ENCODE results near the gene SNX12. TPM values are rescaled to one million over a fixed set of nuclear protein-coding genes. Genes with fewer than 3 reads are reported as not detected.
A peak's percentile ranks its signal among the peaks of the same experiment; 100 is the strongest.
"Not testable (repeated sequence)": the region's sequence is repeated elsewhere in the genome, so short reads cannot be mapped to it uniquely, and the experiment has no call there.

SNX12 gene
- total and polyA plus RNA-seq, 2 experiments from 2014 or later: 10.4 to 76.1 TPM

DNA sequence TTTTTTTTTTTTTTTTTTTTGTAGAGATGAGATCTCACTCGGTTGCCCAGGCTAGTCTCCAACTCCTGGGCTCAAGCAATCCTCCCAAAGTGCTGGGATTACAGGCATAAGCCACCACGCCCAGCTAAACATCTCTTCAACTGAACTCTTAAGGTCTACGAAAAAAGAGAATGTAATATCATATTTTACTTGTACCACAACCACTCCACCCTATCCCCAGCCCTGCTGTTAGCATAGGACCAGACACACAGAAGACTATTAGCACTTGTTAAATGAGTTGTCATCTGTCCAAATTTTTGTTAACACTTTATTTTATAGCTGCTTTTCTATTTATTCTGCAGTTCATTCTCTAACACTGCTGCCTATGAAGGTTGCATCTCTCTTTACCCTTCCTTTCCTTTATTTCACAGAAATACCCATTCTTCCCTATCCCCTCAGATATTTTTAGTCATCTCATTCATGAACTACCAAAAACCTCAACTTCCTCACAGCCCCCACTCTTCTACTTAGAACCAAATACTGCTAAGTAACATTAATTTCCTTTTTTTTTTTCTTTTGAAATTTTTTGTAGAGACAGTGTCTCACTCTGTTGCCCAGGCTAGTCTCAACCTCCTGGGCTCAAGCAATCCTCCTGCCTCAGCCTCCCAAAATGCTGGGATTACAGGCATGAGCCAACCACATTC, 10.1 kb downstream of the SNX12 start:
- 71 to 72% methylated on average over 3 of the region's 3 CpGs for WGBS, 2 experiments (ENCODE audit: low coverage in 1 of 2, low lambda C conversion rate in 2 of 2, missing lambda C conversion rate in 2 of 2)
- TF ChIP-seq EZH2 (IDR thresholded peaks at IDR 0.05; ENCODE audit: insufficient read depth, poor library complexity, severe bottlenecking) (no peak), EZH2phosphoT487 (IDR thresholded peaks at IDR 0.05; ENCODE audit: insufficient read depth, low read depth) (no peak)
- Histone ChIP-seq H3K9me3 (ENCODE audit: low read depth) (no peaks in the 10 kb centered on the region), H3F3A (ENCODE audit: insufficient read depth) (peaks cover 6% of the 10 kb centered on the region; the same call in 1 of the 2 replicates), H3K36me3 (ENCODE audit: low read depth) (no peaks in the 10 kb centered on the region; the same call in 1 of the 2 replicates), H3K79me2 (ENCODE audit: insufficient read depth) (peaks cover 11% of the 10 kb centered on the region), H3K4me3 (no peak overlapping the region), H4K20me1 (ENCODE audit: insufficient read depth) (no peaks in the 10 kb centered on the region), H3K4me1 (ENCODE audit: insufficient read depth) (peaks cover 12% of the 10 kb centered on the region), H3K27me3 (replicated peaks; ENCODE audit: insufficient read depth) (no peaks in the 10 kb centered on the region), H3K9ac (no peak overlapping the region), H3K4me2 (ENCODE audit: unreplicated experiment) (no peak overlapping the region), H3K27ac (0 out of 2 replicates have a peak overlapping the region, but pooled peaks have one; percentile 84), H3K9me2 (ENCODE audit: insufficient read depth) (no peaks in the 10 kb centered on the region), H2AFZ (no peak overlapping the region)
- in situ Hi-C loops (cut with MboI): no loop called here
- DNase-seq: no peak

DNA sequence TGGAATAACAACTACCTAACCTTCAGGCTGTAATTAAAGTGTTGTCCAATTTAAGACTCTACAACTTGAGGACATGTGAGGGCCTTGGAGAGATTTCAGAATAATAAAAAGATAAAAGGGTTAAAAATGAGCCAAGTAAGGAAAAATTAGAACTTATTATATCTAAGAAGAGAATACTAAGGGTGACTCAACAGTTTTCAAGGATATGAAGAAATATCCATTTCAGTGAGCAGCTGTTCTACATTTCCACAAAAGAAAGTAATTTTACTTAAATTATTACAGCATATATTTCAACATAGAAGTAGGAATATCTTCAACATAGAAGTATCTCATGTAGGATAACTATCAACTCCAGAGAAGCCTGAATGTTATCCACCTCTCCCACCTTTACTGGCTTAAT, 11.3 kb downstream of the SNX12 start:
- Histone ChIP-seq H3K27ac (peak overlapping the region; percentile 84), H3K9ac (peak overlapping the region; percentile 30), H4K20me1 (ENCODE audit: insufficient read depth) (no peaks in the 10 kb centered on the region), H3F3A (ENCODE audit: insufficient read depth) (peaks cover 6% of the 10 kb centered on the region; the same call in 1 of the 2 replicates), H3K9me2 (ENCODE audit: insufficient read depth) (no peaks in the 10 kb centered on the region), H3K27me3 (replicated peaks; ENCODE audit: insufficient read depth) (no peaks in the 10 kb centered on the region), H3K9me3 (ENCODE audit: low read depth) (no peaks in the 10 kb centered on the region), H3K79me2 (ENCODE audit: insufficient read depth) (peaks cover 6% of the 10 kb centered on the region), H2AFZ (no peak overlapping the region), H3K4me1 (ENCODE audit: insufficient read depth) (peaks cover 12% of the 10 kb centered on the region), H3K36me3 (ENCODE audit: low read depth) (no peaks in the 10 kb centered on the region), H3K4me2 (ENCODE audit: unreplicated experiment) (no peak overlapping the region), H3K4me3 (no peak overlapping the region)
- TF ChIP-seq EZH2phosphoT487 (IDR thresholded peaks at IDR 0.05; ENCODE audit: insufficient read depth, low read depth) (no peak), EZH2 (IDR thresholded peaks at IDR 0.05; ENCODE audit: insufficient read depth, poor library complexity, severe bottlenecking) (no peak)
- peak; percentile 62 for DNase-seq
- in situ Hi-C loops (cut with MboI): no loop called here

DNA sequence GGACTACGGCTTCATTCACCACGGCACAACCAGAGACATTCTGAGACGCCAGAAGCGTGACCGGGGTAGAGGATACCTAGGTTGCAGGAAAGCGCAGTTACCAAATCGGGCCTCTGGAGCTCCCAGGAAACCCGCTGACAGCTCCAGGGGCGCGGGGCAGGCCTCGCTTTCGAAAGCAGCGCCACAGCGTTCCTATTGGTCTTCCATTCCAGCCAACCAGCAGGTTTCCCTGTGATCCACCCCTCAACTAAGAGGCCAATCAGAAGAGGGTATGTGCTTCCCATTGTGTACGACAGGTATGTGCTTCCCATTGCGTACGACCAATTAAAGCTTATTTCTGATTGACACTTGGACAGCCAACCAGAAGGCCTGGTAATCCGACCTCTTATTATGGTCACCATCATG, 14.9 kb downstream of the SNX12 start:
- no peak overlapping the region for H2AFZ ChIP-seq

DNA sequence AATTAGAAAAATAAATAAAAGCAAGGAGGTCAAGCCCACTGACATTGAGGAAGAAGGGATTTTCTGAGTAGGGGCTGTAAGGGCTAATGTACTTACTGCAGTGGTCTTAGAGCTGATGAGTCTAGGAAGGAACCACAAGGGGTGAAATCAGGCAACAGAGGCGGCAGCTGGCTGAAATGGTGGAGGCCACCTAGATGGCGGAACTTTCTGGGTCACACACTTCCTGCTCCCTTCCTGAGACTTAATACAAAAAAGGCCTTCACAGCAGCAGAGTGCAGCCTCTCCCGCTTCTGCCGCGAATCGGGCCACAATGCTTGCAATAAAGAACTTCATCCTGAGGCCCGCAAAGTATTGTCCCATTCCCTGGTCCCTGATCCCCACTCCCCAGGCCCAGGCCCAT, 15.4 kb downstream of the SNX12 start:
- WGBS, 2 experiments (ENCODE audit: low coverage in 1 of 2, low lambda C conversion rate in 2 of 2, missing lambda C conversion rate in 2 of 2): 73 to 75% methylated on average over 7 of the region's 7 CpGs
- Histone ChIP-seq H2AFZ (no peak overlapping the region), H3K9ac (no peak overlapping the region), H3K27ac (no peak overlapping the region), H3K27me3 (replicated peaks; ENCODE audit: insufficient read depth) (no peaks in the 10 kb centered on the region), H3F3A (ENCODE audit: insufficient read depth) (peaks cover 6% of the 10 kb centered on the region; the same call in 1 of the 2 replicates), H4K20me1 (ENCODE audit: insufficient read depth) (no peaks in the 10 kb centered on the region), H3K4me1 (ENCODE audit: insufficient read depth) (peaks cover 12% of the 10 kb centered on the region), H3K9me2 (ENCODE audit: insufficient read depth) (no peaks in the 10 kb centered on the region), H3K36me3 (ENCODE audit: low read depth) (no peaks in the 10 kb centered on the region; the same call in 1 of the 2 replicates), H3K9me3 (ENCODE audit: low read depth) (no peaks in the 10 kb centered on the region), H3K79me2 (ENCODE audit: insufficient read depth) (peaks cover 6% of the 10 kb centered on the region), H3K4me2 (ENCODE audit: unreplicated experiment) (no peak overlapping the region), H3K4me3 (no peak overlapping the region)
- TF ChIP-seq EZH2phosphoT487 (IDR thresholded peaks at IDR 0.05; ENCODE audit: insufficient read depth, low read depth): no peak
- in situ Hi-C loops (cut with MboI): no loop called here
- no peak for DNase-seq

More for the DNA sequence above, 14.9 kb downstream of the SNX12 start:
- TF ChIP-seq EZH2phosphoT487 (IDR thresholded peaks at IDR 0.05; ENCODE audit: insufficient read depth, low read depth) (no peak), EZH2 (IDR thresholded peaks at IDR 0.05; ENCODE audit: insufficient read depth, poor library complexity, severe bottlenecking) (no peak)
- Histone ChIP-seq H3K4me1 (ENCODE audit: insufficient read depth) (peaks cover 12% of the 10 kb centered on the region), H3K27ac (no peak overlapping the region), H3K4me2 (ENCODE audit: unreplicated experiment) (no peak overlapping the region), H3K79me2 (ENCODE audit: insufficient read depth) (peaks cover 6% of the 10 kb centered on the region), H3K27me3 (replicated peaks; ENCODE audit: insufficient read depth) (no peaks in the 10 kb centered on the region), H3K4me3 (no peak overlapping the region), H3F3A (ENCODE audit: insufficient read depth) (peaks cover 6% of the 10 kb centered on the region; the same call in 1 of the 2 replicates), H3K9me2 (ENCODE audit: insufficient read depth) (no peaks in the 10 kb centered on the region), H3K9me3 (ENCODE audit: low read depth) (no peaks in the 10 kb centered on the region), H4K20me1 (ENCODE audit: insufficient read depth) (no peaks in the 10 kb centered on the region), H3K9ac (no peak overlapping the region), H3K36me3 (ENCODE audit: low read depth) (no peaks in the 10 kb centered on the region; the same call in 1 of the 2 replicates)
- WGBS, 2 experiments (ENCODE audit: low coverage in 1 of 2, low lambda C conversion rate in 2 of 2, missing lambda C conversion rate in 2 of 2): 95 to 97% methylated on average over 10 to 12 of the region's 18 CpGs
- DNase-seq: no peak
- in situ Hi-C loops (cut with MboI): no loop called here

DNA sequence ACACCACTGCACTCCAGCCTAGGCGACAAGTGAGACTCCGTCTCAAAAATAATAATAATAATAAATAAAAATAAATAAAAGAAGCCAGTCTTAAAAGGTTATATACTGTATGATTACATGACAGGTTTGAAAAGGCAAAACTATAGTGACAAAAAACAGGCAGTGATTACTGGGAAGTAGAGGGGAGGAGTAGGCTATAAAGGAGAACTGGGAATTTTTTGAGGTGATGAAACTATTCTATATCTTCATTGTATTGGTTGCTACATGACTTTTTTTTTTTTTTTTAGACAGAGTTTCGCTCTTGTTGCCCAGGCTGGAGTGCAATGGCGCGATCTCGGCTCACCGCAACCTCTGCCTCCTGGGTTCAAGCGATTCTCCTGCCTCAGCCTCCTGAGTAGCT, 20.2 kb downstream of the SNX12 start:
- H3K9me2 ChIP-seq (ENCODE audit: insufficient read depth); H3K4me3 ChIP-seq; H3F3A ChIP-seq (ENCODE audit: insufficient read depth); H3K4me2 ChIP-seq (ENCODE audit: unreplicated experiment); H3K27ac ChIP-seq; H3K9me3 ChIP-seq (ENCODE audit: low read depth); H4K20me1 ChIP-seq (ENCODE audit: insufficient read depth); H3K27me3 ChIP-seq (replicated peaks; ENCODE audit: insufficient read depth); in situ Hi-C loops (cut with MboI); DNase-seq; H3K9ac ChIP-seq; H3K4me1 ChIP-seq (ENCODE audit: insufficient read depth); H2AFZ ChIP-seq; H3K36me3 ChIP-seq (ENCODE audit: low read depth); H3K79me2 ChIP-seq (ENCODE audit: insufficient read depth): not testable (repeated sequence)
- 96 to 100% methylated on average over 2 to 8 of the region's 8 CpGs for WGBS, 2 experiments (ENCODE audit: low coverage in 1 of 2, low lambda C conversion rate in 2 of 2, missing lambda C conversion rate in 2 of 2)
